ENCODE measurements around the gene GPC5. TPM values are rescaled to one million over a fixed set of nuclear protein-coding genes. Genes with fewer than 3 reads are reported as not detected.
A peak's percentile ranks its signal among the peaks of the same experiment; 100 is the strongest.

GPC5 gene
- total RNA-seq, 1 experiment from 2014 or later: 0.26 TPM

DNA sequence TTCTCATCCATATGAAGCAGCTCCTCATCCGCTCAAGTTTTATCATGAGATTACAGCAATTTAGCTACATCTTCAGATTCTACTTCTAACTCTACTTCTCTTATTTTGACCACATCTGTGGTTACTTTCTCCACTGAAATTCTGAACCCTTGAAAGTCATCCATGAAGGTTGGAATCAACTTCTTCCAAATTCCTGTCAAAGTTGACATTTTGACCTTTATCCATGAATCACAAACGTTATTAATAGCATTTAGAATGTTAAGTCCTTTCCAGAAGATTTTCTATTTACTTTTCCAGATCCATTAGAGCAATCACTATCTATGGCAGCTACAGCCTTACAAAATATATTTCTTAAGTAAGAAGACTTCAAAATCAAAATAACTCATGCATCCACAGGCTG is 1406.5 kb downstream of the GPC5 start:
- no TSS peak for BruUV-seq (replicated peaks)
- intact Hi-C loops (cut with micrococcal nuclease; ENCODE audit: unreplicated experiment) (no loop called here), in situ Hi-C loops (cut with HindIII; ENCODE audit: low pct_unique_long_range_greater_than_20kb, low sequenced_read_pairs) (no loop called here)
- POLR2A ChIA-PET: no interaction called here
- H3K4me3 ChIP-seq (ENCODE audit: low read depth in 2 of 2, low read length in 2 of 2): no peak overlapping the region
- H3K9me3 ChIP-seq (ENCODE audit: control insufficient read depth, insufficient read depth, low read depth, low read length): no peaks in the 10 kb centered on the region
- DNase-seq (ENCODE audit: low read depth, low spot score) (no peak), ATAC-seq (no peak)
- CTCF ChIA-PET: no interaction called here
- H3K27ac ChIP-seq (ENCODE audit: low read length): no peak overlapping the region
- no peaks in the 10 kb centered on the region for H3K27me3 ChIP-seq (ENCODE audit: control insufficient read depth, insufficient read depth, low read length)
- H3K36me3 ChIP-seq (ENCODE audit: control insufficient read depth, insufficient read depth, low read length): no peaks in the 10 kb centered on the region
- H3K4me1 ChIP-seq (ENCODE audit: control insufficient read depth, insufficient read depth, low read length): no peaks in the 10 kb centered on the region
- TF ChIP-seq SIN3A (IDR thresholded peaks at IDR 0.05; ENCODE audit: borderline replicate concordance, insufficient read depth, low read depth, low read length): no peak
- no peak for TF ChIP-seq POLR2AphosphoS5 (IDR thresholded peaks at IDR 0.05; ENCODE audit: low read depth, low read length)
- TF ChIP-seq TCF7L2 (IDR thresholded peaks at IDR 0.05; ENCODE audit: low read depth, low read length): no peak
- TF ChIP-seq, protein P1, sequence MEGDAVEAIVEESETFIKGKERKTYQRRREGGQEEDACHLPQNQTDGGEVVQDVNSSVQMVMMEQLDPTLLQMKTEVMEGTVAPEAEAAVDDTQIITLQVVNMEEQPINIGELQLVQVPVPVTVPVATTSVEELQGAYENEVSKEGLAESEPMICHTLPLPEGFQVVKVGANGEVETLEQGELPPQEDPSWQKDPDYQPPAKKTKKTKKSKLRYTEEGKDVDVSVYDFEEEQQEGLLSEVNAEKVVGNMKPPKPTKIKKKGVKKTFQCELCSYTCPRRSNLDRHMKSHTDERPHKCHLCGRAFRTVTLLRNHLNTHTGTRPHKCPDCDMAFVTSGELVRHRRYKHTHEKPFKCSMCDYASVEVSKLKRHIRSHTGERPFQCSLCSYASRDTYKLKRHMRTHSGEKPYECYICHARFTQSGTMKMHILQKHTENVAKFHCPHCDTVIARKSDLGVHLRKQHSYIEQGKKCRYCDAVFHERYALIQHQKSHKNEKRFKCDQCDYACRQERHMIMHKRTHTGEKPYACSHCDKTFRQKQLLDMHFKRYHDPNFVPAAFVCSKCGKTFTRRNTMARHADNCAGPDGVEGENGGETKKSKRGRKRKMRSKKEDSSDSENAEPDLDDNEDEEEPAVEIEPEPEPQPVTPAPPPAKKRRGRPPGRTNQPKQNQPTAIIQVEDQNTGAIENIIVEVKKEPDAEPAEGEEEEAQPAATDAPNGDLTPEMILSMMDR (IDR thresholded peaks at IDR 0.05): no peak
- TF ChIP-seq, protein P2, sequence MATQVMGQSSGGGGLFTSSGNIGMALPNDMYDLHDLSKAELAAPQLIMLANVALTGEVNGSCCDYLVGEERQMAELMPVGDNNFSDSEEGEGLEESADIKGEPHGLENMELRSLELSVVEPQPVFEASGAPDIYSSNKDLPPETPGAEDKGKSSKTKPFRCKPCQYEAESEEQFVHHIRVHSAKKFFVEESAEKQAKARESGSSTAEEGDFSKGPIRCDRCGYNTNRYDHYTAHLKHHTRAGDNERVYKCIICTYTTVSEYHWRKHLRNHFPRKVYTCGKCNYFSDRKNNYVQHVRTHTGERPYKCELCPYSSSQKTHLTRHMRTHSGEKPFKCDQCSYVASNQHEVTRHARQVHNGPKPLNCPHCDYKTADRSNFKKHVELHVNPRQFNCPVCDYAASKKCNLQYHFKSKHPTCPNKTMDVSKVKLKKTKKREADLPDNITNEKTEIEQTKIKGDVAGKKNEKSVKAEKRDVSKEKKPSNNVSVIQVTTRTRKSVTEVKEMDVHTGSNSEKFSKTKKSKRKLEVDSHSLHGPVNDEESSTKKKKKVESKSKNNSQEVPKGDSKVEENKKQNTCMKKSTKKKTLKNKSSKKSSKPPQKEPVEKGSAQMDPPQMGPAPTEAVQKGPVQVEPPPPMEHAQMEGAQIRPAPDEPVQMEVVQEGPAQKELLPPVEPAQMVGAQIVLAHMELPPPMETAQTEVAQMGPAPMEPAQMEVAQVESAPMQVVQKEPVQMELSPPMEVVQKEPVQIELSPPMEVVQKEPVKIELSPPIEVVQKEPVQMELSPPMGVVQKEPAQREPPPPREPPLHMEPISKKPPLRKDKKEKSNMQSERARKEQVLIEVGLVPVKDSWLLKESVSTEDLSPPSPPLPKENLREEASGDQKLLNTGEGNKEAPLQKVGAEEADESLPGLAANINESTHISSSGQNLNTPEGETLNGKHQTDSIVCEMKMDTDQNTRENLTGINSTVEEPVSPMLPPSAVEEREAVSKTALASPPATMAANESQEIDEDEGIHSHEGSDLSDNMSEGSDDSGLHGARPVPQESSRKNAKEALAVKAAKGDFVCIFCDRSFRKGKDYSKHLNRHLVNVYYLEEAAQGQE (IDR thresholded peaks at IDR 0.05; ENCODE audit: insufficient read depth in 1 of 2, low read depth in 2 of 2, low read length in 1 of 2): no peak

DNA sequence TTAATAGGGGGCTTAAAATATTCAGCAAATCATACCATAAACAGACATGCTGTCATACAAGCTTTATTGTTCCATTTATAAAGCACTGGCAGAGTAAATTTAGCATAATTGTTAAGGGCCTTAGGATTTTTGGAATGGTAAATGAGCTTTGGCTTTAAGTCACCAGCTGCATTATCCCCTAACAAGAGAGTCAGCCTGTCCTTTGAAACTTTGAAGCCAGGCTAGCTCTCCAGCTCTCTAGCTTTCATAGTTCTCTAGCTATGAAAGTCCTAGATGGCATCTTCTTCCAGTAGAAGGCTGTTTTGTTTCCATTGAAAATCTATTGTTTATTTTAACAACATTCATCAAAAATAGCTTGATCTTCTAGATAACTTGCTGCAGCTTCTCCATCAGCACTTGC is 1407.3 kb downstream of the GPC5 start:
- ATAC-seq (no peak), DNase-seq (ENCODE audit: low read depth, low spot score) (no peak)
- no peaks in the 10 kb centered on the region for H3K4me1 ChIP-seq (ENCODE audit: control insufficient read depth, insufficient read depth, low read length)
- in situ Hi-C loops (cut with HindIII; ENCODE audit: low pct_unique_long_range_greater_than_20kb, low sequenced_read_pairs) (no loop called here), intact Hi-C loops (cut with micrococcal nuclease; ENCODE audit: unreplicated experiment) (no loop called here)
- H3K9me3 ChIP-seq (ENCODE audit: control insufficient read depth, insufficient read depth, low read depth, low read length): no peaks in the 10 kb centered on the region
- POLR2A ChIA-PET: no interaction called here
- no peak for TF ChIP-seq SIN3A (IDR thresholded peaks at IDR 0.05; ENCODE audit: borderline replicate concordance, insufficient read depth, low read depth, low read length)
- TF ChIP-seq, protein P2 (IDR thresholded peaks at IDR 0.05; ENCODE audit: insufficient read depth in 1 of 2, low read depth in 2 of 2, low read length in 1 of 2): no peak
- TF ChIP-seq POLR2AphosphoS5 (IDR thresholded peaks at IDR 0.05; ENCODE audit: low read depth, low read length): no peak
- no peak for TF ChIP-seq TCF7L2 (IDR thresholded peaks at IDR 0.05; ENCODE audit: low read depth, low read length)
- TF ChIP-seq, protein P1 (IDR thresholded peaks at IDR 0.05): no peak
- H3K27ac ChIP-seq (ENCODE audit: low read length): no peak overlapping the region; the same call in 1 of the 2 replicates
- peak overlapping the region; percentile 33 to 54 for H3K4me3 ChIP-seq (ENCODE audit: low read depth in 2 of 2, low read length in 2 of 2)
- CTCF ChIA-PET: no interaction called here
- H3K36me3 ChIP-seq (ENCODE audit: control insufficient read depth, insufficient read depth, low read length): no peaks in the 10 kb centered on the region
- no peaks in the 10 kb centered on the region for H3K27me3 ChIP-seq (ENCODE audit: control insufficient read depth, insufficient read depth, low read length)
- BruUV-seq (replicated peaks): no TSS peak
